ENCODE results near the gene ZNF624.
"Not testable (repeated sequence)": the region's sequence is repeated elsewhere in the genome, so short reads cannot be mapped to it uniquely, and the experiment has no call there.

ZNF624 gene

GRCh38 chr17:16653367-16654041, at the start of gene ZNF624:
Gene ZNF624, minus strand, starts transcription at chr17:16653850.
- DNase-seq = peak; percentile 98

GRCh38 chr17:16697603-16698002, 44.0 kb upstream of the ZNF624 start:
- DNase-seq = not testable (repeated sequence)

- DNase-seq = not testable (repeated sequence)
Observed at GRCh38 chr17:16690447-16690846, 36.8 kb upstream of the ZNF624 start.

DNA sequence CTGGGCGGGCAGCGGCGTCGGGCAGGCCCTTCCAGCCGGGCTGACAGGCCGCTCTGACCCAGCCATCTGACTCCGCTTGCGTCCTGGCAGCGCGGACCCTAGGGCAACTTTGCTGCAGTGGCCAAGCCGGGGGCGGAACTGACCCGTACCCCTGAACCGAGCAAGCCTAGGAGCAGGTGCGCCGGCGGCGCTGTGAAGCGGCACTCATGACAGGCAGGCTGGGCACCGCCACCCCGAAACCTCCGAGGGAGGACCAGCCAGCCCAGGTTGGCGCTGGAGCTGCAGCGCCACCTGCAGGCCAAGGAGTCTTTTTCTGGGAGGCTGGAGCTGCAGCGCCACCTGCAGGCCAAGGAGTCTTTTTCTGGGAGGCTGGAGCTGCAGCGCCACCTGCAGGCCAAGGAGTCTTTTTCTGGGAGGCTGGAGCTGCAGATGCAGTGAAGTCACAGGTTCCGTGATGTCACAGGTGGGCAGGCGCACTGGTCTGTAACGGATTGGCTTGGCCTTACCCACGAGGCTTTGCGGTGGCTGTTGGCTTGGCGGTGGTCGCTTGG, 36.2 kb upstream of the ZNF624 start, which contains the start of gene CCDC144A:
Gene CCDC144A, plus strand, starts transcription at position 511 of the 551 bp plus-strand sequence. CDS start 160 bp downstream, outside the sequence.
- peak; percentile 16 for DNase-seq

DNA sequence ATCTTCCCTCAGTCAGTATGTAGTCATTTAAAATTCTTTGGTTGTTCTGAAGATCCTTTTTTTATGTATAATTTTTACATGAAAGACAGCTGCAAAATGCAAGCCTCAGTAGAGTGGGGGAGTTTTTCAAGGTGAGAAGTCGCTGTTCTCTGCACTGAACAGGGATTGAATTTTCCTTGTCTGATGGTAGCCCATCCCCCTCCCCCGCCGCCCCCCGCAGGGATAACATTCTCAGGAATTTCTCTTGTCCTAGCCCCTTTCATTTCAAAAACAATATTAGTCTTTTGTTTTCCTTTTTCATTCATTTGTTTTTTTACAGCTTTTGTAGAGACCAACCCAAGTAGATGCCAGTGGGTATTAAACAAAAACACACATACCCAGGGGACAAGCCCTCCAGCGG, 33.5 kb upstream of the ZNF624 start:
- not testable (repeated sequence) for DNase-seq

DNA sequence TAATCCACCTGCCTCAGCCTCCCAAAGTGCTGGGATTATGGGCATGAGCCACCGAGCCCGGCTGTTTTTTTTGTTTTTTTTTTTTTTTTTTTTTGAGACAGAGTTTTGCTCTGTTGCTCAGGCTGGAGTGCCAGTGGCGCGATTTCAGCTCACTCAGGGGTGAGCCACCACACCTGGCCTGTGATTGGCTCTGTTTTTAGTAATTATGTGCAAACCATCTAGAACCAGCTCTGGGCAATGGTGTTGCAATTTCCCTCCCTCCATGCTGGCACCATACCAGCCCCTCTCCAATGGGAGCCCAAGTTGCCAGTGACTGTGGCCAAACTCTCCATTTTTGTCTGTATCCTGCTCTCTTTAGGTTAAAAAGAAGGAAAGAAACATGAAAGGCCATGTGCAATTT, 32.4 kb upstream of the ZNF624 start:
- DNase-seq = not testable (repeated sequence)

- DNase-seq = peak; percentile 37
Observed at GRCh38 chr17:16683290-16684138, 29.9 kb upstream of the ZNF624 start.

- no peak for DNase-seq
Observed at GRCh38 chr17:16676676-16677268, 23.1 kb upstream of the ZNF624 start.

GRCh38 chr17:16666907-16667636, 13.4 kb upstream of the ZNF624 start:
- DNase-seq = peak; percentile 75

DNA sequence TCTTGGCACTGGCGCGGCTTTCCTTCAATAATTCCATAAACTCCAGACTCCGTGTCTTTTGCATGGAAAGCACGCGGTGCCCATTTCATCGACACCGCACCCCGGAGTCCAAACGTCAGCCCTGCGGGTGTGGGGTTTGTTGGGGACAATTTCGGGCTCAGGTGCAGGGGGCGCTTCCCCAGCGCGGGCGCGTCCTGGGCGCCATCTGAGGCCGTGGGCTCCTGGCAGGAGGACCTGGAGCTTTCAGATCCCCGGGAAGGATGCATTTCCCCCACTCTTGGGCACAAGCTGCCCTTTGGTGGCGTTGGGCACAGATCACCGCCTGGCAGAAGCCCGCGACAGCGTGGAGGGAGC, 12.9 kb upstream of the ZNF624 start:
- DNase-seq = not testable (repeated sequence)

GRCh38 chr17:16662936-16663335, 9.3 kb upstream of the ZNF624 start:
- no peak for DNase-seq

DNA sequence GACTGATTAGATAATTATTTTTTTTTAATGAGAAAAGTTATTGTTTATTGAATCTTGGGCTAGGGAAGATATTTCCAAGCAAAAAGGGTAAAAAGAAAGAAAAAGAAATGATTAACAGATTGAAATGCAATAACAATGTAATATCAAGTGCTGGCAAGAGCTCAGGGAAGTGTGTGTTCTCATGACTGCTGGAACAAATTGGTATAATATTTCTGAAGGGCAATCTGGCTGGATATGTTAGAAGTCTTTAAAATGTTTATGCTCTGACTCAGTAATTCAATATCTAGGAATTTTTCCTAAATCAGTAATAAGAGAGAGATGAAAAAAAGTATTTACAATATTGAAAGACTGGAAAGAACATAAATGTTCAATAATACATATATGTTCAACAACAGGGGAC, 7.6 kb upstream of the ZNF624 start:
- no peak for DNase-seq

- no peak for DNase-seq
Observed at GRCh38 chr17:16652847-16653366, 743 bp downstream of the ZNF624 start.

GRCh38 chr17:16652252-16652651, 1.4 kb downstream of the ZNF624 start:
- DNase-seq = no peak

- no peak for DNase-seq
Observed at GRCh38 chr17:16649585-16649984, 4.1 kb downstream of the ZNF624 start.

GRCh38 chr17:16639438-16639837, 14.2 kb downstream of the ZNF624 start:
- DNase-seq = no peak

GRCh38 chr17:16623282-16623681, 30.4 kb downstream of the ZNF624 start:
- DNase-seq = no peak

GRCh38 chr17:16622540-16623277, 30.9 kb downstream of the ZNF624 start:
- no peak for DNase-seq

GRCh38 chr17:16617481-16618060, 36.1 kb downstream of the ZNF624 start:
- no peak for DNase-seq

- no peak for DNase-seq
Observed at GRCh38 chr17:16599537-16599936, 54.1 kb downstream of the ZNF624 start.

GRCh38 chr17:16593356-16594102, 60.1 kb downstream of the ZNF624 start:
- no peak for DNase-seq

Data from NCI-H82 (cell line).